Hypothalamus (tissue), 51 donors: ENCODE data around the gene SERPINB5.

Source experiments
- DNase-seq, 51 donors: peaks; one replicate each; lab custom pipeline; 2025; lab: John Stamatoyannopoulos, UW

The SERPINB5 gene

DNA sequence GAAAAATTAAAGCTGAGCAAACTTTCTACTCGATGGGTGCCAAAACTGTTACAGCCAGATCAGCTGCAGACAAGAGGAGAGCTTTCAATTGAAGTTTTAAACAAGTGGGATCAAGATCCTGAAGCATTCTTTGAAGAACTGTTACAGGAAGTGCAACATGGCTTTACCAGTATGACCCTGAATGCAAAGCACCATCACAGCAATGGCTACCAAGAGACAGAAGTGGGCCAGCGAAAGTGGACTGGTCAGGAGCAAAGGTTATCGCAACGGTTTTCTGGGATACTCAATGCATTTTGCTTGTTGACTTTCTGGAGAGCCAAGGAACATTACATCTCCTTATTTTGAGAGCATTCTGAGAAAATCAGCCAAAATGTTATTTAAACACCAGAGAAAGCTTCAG lies 9.1 kb upstream of the SERPINB5 start:
- DNase-seq = no peak

DNA sequence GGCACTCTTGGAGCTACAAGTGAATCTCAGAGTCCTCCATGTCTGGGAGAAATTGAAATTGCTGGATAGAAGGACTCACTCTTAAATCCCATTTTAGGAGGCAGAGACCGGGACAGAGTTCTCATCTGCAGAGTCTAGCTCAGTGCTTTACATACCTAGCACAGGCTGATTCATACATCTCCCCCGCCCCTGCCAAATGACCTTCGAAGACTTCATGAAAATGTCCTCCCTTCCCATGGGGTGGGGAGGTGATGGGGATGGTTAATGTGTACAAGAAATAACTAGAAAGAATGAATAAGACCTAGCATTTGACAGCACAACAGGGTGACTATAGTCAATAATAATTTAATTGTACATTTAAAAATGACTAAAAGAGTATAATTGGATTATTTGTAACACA lies 8.2 kb upstream of the SERPINB5 start:
- no peak for DNase-seq

DNA sequence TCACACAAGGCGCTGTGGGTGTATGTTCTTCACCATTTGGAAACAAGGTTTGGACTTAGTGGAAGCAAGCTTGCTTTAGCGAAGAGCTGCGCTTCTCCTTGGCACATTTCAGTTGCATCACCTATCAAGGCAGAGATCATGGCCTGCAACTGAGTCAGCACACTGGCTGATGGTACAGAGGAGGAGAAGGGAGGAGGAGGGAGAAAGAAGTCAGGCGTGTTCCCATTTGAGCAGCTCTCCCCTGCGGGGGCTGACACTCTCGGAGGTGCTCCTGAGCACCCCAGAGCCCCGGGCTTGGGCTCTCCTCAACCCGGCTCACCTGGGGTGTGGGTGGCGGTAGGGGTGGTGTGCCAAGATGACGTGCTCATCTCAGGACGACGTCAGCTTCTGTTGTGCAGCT lies 6.0 kb upstream of the SERPINB5 start:
- no peak for DNase-seq

DNA sequence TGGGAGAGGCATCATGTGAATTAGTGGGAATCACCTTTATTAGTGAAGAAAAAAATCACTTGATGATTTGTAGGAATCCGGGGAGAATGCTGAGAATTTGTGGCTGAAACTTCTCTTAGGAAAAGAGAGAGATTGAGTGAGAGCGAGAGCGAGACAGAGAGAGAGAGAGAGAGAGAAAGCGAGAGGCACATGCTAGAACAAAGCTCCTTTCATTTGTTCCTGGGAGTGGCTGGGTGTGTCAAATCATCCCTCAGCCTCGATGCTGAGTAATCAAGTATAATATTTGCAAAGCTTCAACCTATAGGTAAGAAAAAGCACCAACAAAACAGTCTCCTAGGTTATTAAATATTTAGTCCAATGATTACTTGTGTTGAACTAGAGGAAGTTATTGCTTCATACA lies 4.4 kb upstream of the SERPINB5 start:
- DNase-seq = no peak

DNA sequence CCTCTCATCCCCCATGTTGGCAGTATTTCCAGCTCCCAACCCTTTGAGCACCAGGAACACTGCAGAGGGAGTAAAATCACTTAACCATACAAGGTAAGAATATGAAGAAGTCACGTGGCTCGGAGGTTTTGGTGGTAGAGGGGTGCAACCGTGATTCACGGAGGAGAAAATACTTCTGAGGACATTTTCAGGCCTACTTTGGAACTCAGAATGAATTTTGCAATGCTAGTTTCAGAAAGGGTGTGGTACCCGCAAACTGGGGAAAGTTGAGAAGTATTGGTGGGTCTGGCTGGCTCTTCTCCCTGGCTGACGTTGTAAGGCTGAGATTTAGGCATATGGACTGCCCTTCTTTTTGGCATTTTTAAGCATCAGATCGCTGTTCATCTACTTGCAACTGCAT lies 442 bp downstream of the SERPINB5 start:
- no peak for DNase-seq

DNA sequence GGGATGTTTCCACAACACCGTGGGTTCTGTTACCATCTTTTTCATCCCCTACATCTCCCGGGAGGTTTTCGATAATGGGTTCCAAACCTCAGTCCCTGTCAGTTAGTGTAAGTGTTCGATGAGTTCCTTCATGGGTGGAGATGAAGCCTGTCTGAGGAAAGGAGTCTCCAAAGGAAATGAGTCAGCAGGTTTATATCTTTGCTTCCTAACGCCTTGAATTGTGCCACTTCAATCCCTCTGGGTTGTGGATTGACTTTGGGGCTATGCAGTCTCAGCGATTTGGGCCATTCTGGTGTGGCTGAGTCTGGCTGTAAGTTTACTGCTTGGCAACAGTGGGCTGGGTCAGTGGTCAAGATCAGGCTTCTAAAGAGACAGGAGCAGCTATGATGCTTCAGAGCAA lies 1.2 kb downstream of the SERPINB5 start:
- no peak for DNase-seq

DNA sequence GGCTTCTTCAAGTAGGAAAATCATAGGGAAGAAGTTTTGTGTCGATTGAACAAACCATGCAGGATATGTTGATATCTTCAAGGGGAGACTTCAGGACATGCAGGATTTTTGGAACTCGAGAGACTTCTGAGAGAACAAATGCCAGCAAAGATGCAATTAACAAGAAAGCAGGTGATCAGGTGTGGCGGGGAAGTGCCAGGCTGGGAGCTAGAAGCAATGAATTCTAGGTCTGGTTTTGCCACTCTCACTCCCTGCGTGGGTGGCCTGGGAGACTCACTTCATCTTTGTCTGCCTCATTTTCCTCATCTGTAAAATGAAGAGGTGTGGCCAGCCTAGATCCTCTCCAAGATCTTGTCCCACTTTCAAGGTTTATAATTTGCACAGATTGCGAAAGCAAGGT lies 3.1 kb downstream of the SERPINB5 start:
- no peak for DNase-seq

DNA sequence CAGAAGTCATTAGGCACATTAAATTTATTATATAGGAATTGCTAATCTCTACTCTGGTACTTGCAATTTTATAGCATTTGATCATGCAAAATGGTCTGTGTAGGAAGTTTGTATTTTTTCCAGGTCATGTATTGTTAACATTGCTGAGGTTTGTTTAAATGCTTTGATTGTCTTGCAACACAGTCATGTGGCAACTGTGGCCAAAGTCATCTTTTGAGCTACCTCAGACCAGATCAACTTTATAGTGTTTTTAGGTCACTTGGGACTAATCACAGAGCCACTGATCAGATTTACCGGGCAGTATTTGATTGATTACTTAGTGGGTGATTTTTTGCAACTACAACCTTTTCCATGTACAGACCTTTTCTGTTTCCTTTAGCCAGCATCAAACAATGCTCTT lies 3.7 kb downstream of the SERPINB5 start:
- no peak for DNase-seq

DNA sequence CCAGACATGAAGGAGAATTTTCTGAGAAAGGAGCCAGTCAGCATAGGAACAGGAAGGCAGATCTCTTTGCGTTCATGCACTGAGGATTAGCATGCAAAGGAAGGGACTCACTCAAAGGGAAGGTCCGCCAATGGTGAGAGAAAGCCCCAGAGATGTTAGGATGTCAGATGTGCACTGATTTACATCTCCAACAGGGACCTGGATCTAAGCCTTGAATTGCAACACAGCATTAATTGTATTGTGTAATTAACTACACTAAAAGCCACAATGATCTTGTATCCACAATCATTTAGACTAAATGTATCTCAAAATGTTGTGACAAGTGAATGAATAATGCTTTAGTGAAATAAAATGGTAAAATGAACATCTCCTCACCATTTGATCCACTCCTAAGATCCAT lies 4.2 kb downstream of the SERPINB5 start:
- DNase-seq = no peak

DNA sequence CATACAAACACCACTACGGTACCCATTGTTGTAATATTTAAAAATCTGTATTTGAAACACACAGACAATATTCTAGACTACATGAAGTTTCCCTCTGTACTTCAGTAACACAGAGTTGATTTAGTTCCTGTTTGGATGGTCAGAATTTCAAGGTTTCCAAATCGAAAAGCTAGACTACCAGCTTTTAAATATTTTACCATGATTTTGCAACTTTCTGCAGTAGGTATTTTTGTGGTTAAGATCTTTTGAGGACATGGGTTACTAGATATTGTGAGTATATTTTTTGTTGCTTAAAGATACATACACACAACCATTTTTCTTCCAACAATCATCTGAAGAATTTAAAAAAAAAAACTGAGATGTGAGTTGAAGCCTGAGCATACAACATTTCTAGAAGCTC lies 10.9 kb downstream of the SERPINB5 start:
- no peak for DNase-seq

DNA sequence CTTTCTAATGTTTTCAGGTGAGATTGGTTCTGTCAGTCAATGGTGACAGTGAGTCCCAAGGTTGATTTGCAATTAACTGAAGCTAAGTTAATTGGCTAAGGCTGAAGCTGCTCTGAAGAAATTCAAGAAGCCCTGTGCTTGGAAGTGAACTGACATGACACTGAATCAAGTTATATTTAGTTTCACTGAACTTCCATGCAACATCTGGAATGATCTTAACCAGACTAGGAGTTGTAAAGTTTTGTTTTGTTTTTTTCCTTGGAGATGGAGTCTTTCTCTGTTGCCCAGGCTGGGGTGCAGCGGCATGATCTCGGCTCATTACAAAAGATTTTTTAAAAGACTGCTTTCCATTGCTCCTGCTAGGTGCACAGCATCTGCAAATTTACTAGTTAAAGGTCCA lies 11.4 kb downstream of the SERPINB5 start:
- DNase-seq = no peak

DNA sequence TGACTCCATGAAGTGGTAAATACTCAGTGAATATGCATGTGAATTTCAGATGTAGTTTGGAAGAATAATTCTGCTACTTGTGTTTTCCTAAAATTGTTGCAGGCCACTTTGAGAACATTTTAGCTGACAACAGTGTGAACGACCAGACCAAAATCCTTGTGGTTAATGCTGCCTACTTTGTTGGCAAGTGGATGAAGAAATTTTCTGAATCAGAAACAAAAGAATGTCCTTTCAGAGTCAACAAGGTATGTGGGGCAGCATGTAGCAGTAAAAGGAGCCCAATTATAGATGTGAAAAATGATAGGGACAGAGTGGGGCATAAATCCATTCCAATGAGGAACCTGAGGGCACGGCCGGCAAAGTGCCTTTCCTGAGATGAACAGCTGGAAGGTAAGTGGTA lies 16.1 kb downstream of the SERPINB5 start:
- DNase-seq = no peak

DNA sequence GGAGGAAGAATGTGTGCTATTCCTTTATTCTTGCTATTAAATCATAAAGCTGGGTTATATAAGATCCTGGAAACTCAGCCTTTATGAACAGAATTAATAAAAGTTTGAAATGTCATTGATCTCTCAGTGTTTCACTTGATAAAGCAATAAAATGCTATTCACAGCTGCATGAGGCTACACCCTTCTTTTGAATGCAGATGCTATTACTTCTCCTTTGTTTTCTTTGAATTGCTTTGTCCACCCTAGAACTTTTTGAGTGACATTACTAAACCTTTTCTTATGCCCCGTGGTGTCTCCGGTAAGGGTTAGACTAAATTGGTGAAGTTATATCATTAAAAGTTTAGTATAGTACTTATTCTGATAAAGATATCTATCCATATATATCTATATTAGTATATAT lies 18.9 kb downstream of the SERPINB5 start:
- no peak for DNase-seq

DNA sequence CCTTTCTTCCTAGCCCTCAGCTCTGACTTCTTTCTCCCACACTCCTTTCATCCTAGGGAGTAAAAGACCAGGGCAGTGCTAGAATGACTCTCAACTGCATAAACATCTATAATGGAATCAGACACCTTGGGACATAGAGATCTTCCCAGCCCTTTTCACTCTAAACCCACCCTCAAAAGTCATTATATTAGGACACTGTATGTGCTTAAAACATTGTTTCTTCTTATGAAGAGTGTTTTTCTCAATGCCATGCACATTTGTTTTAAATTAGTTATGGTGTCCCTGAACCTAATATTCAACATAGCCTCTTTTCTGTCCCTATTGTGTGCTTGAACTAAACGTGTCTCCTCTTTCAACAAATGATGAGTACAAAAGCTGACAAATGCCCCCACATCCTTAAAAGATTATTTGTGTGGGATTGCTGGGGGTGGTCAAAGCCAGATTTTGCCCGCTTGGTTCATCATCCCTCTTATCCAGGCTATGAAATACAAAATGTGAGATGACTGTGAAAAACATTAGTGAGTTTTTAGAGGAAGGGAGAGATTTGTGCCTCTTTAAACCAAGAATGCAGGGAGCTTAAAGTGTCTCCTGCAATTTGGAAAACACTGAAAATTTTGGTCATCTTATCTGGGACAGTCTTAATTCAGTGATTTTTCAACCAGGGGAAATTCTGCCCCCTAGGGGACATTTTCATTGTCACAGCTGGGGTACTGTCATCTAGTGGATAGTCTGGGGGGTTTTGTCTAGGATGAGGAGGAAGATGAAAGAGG lies 29.0 kb downstream of the SERPINB5 start:
- DNase-seq = no peak

DNA sequence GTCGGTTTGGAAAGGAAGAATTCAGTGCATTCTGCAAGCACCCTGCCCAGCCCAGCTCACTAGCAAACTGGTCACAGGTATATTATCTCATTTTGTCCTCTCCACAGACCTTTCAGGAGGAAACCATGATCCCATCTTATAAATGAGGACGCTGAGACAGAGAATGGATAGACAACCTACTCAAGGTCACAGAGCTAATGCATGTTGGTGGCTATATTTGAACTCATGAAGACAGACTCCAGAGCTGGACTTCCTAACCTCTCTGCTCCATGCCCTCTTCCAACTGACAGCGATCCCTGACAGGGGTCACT lies 29.5 kb downstream of the SERPINB5 start:
- DNase-seq = no peak

DNA sequence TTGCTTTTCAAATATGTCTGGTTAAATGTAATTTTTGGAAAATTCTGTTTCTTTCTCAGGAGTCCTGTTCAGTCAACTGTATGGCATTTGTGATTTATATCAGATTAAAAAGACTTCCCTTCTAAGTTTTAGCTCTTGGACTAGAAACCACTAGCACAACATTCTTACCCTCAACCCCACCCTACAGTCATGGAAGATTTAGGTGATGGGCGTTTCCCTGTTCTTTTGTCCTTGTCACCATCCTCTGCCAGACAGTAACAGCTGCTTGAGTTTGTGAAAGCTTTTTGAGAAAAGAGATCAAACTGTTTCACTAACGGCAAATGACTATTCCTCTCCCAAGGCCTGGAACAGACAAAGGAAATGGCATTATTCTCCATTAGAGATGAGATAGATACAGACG lies 31.8 kb downstream of the SERPINB5 start:
- DNase-seq = no peak

DNA sequence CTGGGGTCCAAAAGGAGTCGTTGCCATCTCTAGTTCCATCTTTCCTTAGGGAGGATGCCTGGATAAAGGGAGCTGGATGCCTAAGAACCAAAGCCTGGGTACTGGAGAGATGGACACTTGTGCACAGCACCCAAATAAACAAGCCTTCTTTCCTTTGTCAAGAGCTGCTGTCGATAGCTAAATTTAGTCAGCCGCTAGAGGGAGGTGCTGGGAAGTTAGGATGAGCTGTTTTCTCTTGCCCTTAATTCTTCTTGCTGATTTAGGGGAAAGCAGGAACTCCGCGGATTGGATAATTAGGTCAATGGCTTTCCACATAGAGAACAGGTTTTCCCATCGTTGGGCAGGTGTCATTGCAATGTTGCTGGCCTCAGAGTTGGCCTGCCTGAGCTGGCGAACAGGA lies 34.5 kb downstream of the SERPINB5 start:
- DNase-seq = peak in 5 of 51 donors; percentile 1 to 20 (median 3)

DNA sequence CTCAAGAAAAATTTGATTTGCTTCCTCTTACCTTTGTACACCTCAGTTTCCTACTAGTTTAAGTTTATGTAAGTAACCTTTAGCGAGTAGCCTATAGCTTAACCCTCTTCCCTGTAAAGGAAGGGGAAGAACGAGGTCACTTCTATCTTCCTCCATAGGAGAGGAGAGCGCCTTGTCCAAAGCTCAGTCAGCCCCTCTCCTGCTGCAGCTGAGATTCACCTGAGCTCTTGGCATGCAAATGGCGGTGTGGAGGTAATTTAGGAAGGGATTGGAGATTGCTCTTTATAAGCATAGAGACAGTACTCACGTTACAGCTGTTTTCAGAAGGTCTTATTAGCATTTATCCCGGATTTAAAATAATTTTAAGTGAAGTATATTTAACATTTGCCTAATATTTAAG lies 37.6 kb downstream of the SERPINB5 start:
- no peak for DNase-seq

DNA sequence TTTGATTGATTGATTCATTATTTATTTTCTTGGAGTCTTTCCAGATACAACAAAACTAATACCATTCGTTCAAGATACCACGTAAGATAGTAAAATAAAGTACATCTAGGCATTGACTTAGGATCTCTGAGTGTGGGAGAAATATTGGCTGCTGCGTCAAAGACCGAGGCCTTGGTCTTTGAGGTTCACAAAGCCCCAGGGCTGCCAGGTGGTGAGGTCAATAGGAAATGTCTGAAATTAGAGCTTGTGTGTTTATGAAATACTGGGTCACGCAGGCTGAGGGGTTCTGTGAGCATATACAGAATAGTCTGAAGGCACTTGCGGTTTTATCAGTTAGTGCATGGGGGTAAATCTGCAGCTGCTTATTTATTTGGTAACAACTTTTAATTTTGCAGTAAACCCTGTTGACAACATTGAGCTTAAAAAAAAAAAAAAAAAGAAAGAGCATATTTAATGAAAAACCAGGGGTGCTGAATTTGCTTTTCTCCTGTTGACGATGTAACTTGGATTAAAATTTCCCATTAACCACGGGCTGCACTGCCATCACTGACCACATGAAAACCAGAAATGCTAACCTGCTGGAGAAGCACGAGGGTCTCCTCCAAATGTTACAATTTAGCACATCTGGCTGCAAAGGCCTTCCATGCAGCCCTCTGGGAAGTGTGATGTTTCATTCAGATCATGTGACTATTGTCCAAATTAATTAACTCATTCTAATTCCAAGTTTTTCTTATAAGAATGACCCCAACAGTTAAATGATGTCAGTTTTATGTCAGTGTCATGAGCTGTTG lies 38.3 kb downstream of the SERPINB5 start:
- no peak for DNase-seq

DNA sequence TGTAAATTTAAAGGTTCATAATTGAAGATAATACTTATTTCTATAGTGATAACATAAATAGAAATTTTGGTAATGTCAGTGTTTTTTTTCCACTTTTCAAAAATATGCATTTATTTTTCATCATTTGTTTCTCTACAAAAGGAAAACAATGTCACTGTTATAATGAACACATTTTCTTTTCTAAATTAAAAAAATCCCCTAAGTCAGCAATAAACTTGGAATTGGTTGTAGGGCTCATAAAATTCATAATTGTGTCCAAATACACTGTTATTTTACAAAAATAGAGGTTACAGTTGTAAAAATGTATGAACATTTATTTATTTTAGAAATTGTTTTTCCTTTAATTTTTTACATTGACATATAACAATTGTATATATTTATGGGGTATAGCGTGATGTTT lies 39.0 kb downstream of the SERPINB5 start:
- no peak for DNase-seq

DNA sequence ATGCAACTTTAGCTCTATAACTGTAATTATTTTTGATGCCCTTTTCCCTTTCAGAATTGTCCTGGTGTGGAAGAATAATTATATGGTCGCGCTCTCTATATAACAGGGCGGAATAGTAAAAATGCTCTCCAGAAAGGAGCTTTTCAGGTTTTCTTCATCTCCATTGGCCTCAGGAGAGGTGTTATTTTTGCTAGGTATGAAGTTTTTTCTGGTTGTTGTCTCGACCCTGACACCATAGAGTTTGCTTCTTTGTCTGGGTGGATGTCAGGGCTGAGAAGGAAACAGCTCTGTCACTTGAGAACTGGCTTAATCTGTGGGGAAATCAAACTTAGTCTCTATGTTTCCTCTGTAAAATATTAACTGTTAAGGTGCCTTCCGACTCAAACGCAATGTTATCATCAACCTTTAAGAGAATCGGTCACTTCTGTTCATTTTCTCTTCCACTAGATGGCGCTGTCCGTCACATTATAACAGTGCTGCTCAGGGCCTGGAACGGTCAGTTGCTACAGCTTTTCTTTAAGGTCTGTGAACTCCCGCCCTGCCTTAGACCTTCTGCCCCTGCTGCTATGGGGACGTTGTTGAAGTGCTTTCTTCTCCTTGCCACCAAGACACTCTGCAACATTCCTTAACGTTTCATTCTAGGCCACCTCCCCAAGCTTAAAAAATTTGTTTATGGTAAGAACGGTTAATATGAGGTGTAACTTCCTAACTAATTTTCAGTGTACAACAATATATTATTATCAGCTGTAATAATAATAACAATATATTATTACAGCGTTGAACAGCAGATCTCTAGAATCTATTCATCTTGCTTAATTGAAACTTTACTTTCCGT lies 41.6 kb downstream of the SERPINB5 start:
- peak in 40 of 51 donors; percentile 0 to 73 (median 20) for DNase-seq
